Astrocyte (in vitro differentiated cells and primary cell): Measurements from ENCODE around the gene CEP162. TPM values are rescaled to one million over a fixed set of nuclear protein-coding genes. Genes with fewer than 3 reads are reported as not detected.
"Not testable (repeated sequence)": the region's sequence is repeated elsewhere in the genome, so short reads cannot be mapped to it uniquely, and the experiment has no call there.

Experiments used
- DNase-seq: peaks from one replicate; pipeline ENCODE4 v3.0.0-alpha.2; 2010; ENCODE audit warnings: low read depth
- FAIRE-seq: peaks from 2 replicates; lab custom pipeline; 2011; peaks lifted over from hg19 to GRCh38; lab: Jason Lieb, UNC
- H2AFZ ChIP-seq: 2 replicates; pipeline ENCODE4 v1.6.0; 2012; ENCODE audit warnings: low read depth, low read length, inconsistent platforms
- H3K27ac ChIP-seq: 2 replicates; pipeline ENCODE4 v1.5.1; 2011; ENCODE audit warnings: low read depth, low read length, inconsistent platforms
- H3K27me3 ChIP-seq: 2 replicates; pipeline ENCODE4 v1.6.0; 2011; ENCODE audit warnings: low read length, inconsistent platforms; ENCODE audit not compliant: insufficient read depth
- H3K36me3 ChIP-seq: 2 replicates; pipeline ENCODE4 v1.5.1; 2011; ENCODE audit warnings: low read length, inconsistent platforms; ENCODE audit not compliant: insufficient read depth
- H3K4me1 ChIP-seq: 2 replicates; pipeline ENCODE4 v1.5.1; 2011; ENCODE audit warnings: low read length, inconsistent platforms; ENCODE audit not compliant: insufficient read depth
- H3K4me2 ChIP-seq: 2 replicates; pipeline ENCODE4 v1.6.0; 2012; ENCODE audit warnings: low read length, inconsistent platforms
- H3K4me3 ChIP-seq: 2 replicates; pipeline ENCODE4 v1.5.1; 2011; ENCODE audit warnings: low read depth, mild to moderate bottlenecking, low read length, inconsistent platforms; ENCODE audit not compliant: insufficient read depth
- H3K79me2 ChIP-seq: 2 replicates; pipeline ENCODE4 v1.6.0; 2012; ENCODE audit warnings: mild to moderate bottlenecking, low read length, inconsistent platforms; ENCODE audit not compliant: insufficient read depth
- H3K9ac ChIP-seq: 2 replicates; pipeline ENCODE4 v1.6.0; 2012; ENCODE audit warnings: mild to moderate bottlenecking, low read length, inconsistent platforms
- H3K9me3 ChIP-seq: 2 replicates; pipeline ENCODE4 v1.5.1; 2012; ENCODE audit warnings: low read depth, mild to moderate bottlenecking, low read length, inconsistent platforms; ENCODE audit not compliant: insufficient read depth
- H4K20me1 ChIP-seq: 2 replicates; pipeline ENCODE4 v1.6.0; 2012; ENCODE audit warnings: low read length, inconsistent platforms; ENCODE audit not compliant: insufficient read depth
- H3K27ac Mint-ChIP-seq: one replicate; pipeline ENCODE4 v1.8.0; 2021; ENCODE audit warnings: mild to moderate bottlenecking, mixed read lengths; ENCODE audit not compliant: unreplicated experiment
- H3K27me3 Mint-ChIP-seq: one replicate; pipeline ENCODE4 v1.8.0; 2021; ENCODE audit warnings: low read depth, mixed read lengths; ENCODE audit not compliant: unreplicated experiment
- H3K36me3 Mint-ChIP-seq: one replicate; pipeline ENCODE4 v1.8.0; 2021; ENCODE audit warnings: low read depth, mixed read lengths; ENCODE audit not compliant: unreplicated experiment
- H3K4me1 Mint-ChIP-seq: one replicate; pipeline ENCODE4 v1.8.0; 2021; ENCODE audit warnings: low read depth, mixed read lengths; ENCODE audit not compliant: unreplicated experiment
- H3K4me3 Mint-ChIP-seq: one replicate; pipeline ENCODE4 v1.8.0; 2021; ENCODE audit warnings: mild to moderate bottlenecking, moderate library complexity, mixed read lengths; ENCODE audit not compliant: unreplicated experiment
- H3K9me3 Mint-ChIP-seq: one replicate; pipeline ENCODE4 v1.8.0; 2021; ENCODE audit warnings: mild to moderate bottlenecking, mixed read lengths; ENCODE audit not compliant: unreplicated experiment
- CTCF ChIP-seq: IDR thresholded peaks from 2 replicates; pipeline ENCODE4 v1.5.1; 2011; ENCODE audit warnings: low read depth, mild to moderate bottlenecking, inconsistent platforms, low read length, moderate library complexity; ENCODE audit not compliant: insufficient read depth
- EZH2 ChIP-seq: IDR thresholded peaks from 2 replicates; pipeline ENCODE4 v1.6.1; 2012; ENCODE audit warnings: mild to moderate bottlenecking, low read length, inconsistent platforms; ENCODE audit not compliant: insufficient read depth
- total RNA-seq: library from RNA; stranded (reverse); gene quantifications from 2 replicates; pipeline ENCODE4 v1.2.1, GENCODE V29; 2021

Gene CEP162
- total RNA-seq, 1 donor from 2014 or later: 6.9 TPM

DNA sequence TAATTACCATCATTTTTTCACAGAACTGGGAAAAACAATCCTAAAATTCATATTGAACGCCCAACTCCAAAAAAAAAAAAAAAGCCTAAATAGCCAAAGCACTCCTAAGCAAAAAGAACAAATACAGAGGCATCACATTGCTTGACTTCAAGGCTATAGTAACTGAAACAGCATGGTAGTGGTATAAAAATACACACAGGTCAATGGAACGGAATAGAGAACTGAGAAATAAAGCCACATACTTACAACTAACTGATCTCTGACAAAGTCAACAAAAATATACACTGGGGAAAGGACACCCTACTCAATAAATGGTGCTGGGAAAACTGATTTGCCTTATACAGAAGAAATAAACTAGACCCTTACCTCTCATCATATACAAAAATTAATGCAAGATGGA is 104.3 kb downstream of the CEP162 start:
- no peaks in the 10 kb centered on the region for H3K9me3 ChIP-seq
- no peaks in the 10 kb centered on the region for H4K20me1 ChIP-seq
- Mint-ChIP-seq H3K27me3 (no peaks in the 10 kb centered on the region), H3K27ac (no peak overlapping the region), H3K4me1 (no peaks in the 10 kb centered on the region), H3K36me3 (peaks cover 8% of the 10 kb centered on the region), H3K4me3 (no peak overlapping the region), H3K9me3 (no peaks in the 10 kb centered on the region)
- H2AFZ ChIP-seq: no peak overlapping the region
- H3K4me2 ChIP-seq: no peak overlapping the region
- TF ChIP-seq CTCF: no peak
- H3K27ac ChIP-seq: no peak overlapping the region
- H3K79me2 ChIP-seq: no peaks in the 10 kb centered on the region
- no peak for FAIRE-seq
- no peak overlapping the region for H3K9ac ChIP-seq
- no peak for DNase-seq
- H3K4me3 ChIP-seq: no peak overlapping the region
- H3K4me1 ChIP-seq: no peaks in the 10 kb centered on the region
- H3K36me3 ChIP-seq: no peaks in the 10 kb centered on the region
- no peaks in the 10 kb centered on the region for H3K27me3 ChIP-seq

GRCh38 chr6:84119277-84119676 is 108.2 kb downstream of the CEP162 start:
- Mint-ChIP-seq H3K4me3 (no peak overlapping the region), H3K4me1 (no peaks in the 10 kb centered on the region), H3K27ac (no peak overlapping the region), H3K9me3 (no peaks in the 10 kb centered on the region), H3K36me3 (peaks cover 4% of the 10 kb centered on the region), H3K27me3 (no peaks in the 10 kb centered on the region)
- Histone ChIP-seq H3K9ac (no peak overlapping the region), H4K20me1 (no peaks in the 10 kb centered on the region), H3K4me1 (no peaks in the 10 kb centered on the region), H2AFZ (no peak overlapping the region), H3K27me3 (no peaks in the 10 kb centered on the region), H3K9me3 (no peaks in the 10 kb centered on the region), H3K4me2 (no peak overlapping the region), H3K79me2 (no peaks in the 10 kb centered on the region), H3K27ac (no peak overlapping the region), H3K4me3 (no peak overlapping the region), H3K36me3 (no peaks in the 10 kb centered on the region)
- no peak for FAIRE-seq
- no peak for DNase-seq
- TF ChIP-seq CTCF (no peak), EZH2 (no peak)

DNA sequence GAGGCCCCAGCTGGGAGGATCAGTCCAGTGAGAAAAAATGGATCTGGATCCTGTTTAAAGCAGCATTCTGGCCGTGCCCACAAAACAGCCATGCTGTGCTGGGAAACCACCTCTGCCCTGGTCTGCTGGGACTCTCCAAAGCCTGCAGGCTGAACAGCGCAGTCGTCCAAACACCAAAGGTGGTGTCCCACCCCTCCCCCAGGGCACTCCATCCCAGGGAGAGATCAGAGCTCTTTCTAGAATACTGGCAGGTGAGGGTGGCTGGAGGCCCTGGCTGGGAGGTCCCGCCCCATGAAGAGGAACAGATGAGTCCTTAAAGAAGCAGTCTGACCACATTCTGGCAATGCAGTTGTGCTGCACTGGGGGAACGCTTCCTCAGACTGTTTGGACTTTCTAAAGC is 109.3 kb downstream of the CEP162 start:
- Histone ChIP-seq H3K27me3 (no peaks in the 10 kb centered on the region), H3K4me2 (no peak overlapping the region), H4K20me1 (no peaks in the 10 kb centered on the region), H2AFZ (no peak overlapping the region), H3K27ac (no peak overlapping the region), H3K4me1 (no peaks in the 10 kb centered on the region), H3K79me2 (no peaks in the 10 kb centered on the region), H3K36me3 (no peaks in the 10 kb centered on the region), H3K9me3 (no peaks in the 10 kb centered on the region), H3K4me3 (no peak overlapping the region), H3K9ac (no peak overlapping the region)
- FAIRE-seq (no peak), DNase-seq (no peak)
- Mint-ChIP-seq H3K27me3 (no peaks in the 10 kb centered on the region), H3K4me1 (no peaks in the 10 kb centered on the region), H3K9me3 (peaks cover 3% of the 10 kb centered on the region), H3K4me3 (no peak overlapping the region), H3K27ac (no peak overlapping the region), H3K36me3 (no peaks in the 10 kb centered on the region)
- no peak for TF ChIP-seq CTCF
- no peak for TF ChIP-seq EZH2

GRCh38 chr6:84114933-84115594 is 112.4 kb downstream of the CEP162 start:
- not testable (repeated sequence) for H2AFZ ChIP-seq, H3K36me3 ChIP-seq, FAIRE-seq

More at GRCh38 chr6:84114933-84115594, 112.4 kb downstream of the CEP162 start:
- not testable (repeated sequence) for H3K79me2 ChIP-seq, H3K4me1 Mint-ChIP-seq, H3K27me3 ChIP-seq, H3K27ac Mint-ChIP-seq, DNase-seq, H3K9me3 ChIP-seq, H3K9me3 Mint-ChIP-seq, H3K9ac ChIP-seq, H3K27ac ChIP-seq, H3K4me1 ChIP-seq, H3K4me3 Mint-ChIP-seq, H3K4me3 ChIP-seq, H3K27me3 Mint-ChIP-seq, H4K20me1 ChIP-seq, H3K36me3 Mint-ChIP-seq, H3K4me2 ChIP-seq
